CD14-positive monocyte (primary cell): ENCODE results near the gene VTN. TPM values are rescaled to one million over a fixed set of nuclear protein-coding genes. Genes with fewer than 3 reads are reported as not detected.

Experiments used
- DNase-seq, 3 donors: peaks; one replicate each; pipeline ENCODE4 v3.0.0-alpha.2; 2011 to 2022
- H2AFZ ChIP-seq: 2 replicates; pipeline ENCODE4 v1.6.0; 2012; ENCODE audit warnings: mild to moderate bottlenecking, low read depth, low read length, inconsistent platforms; ENCODE audit not compliant: insufficient read depth, poor library complexity, severe bottlenecking
- H3K27ac ChIP-seq, 2 donors: 1 replicate in 1 of 2; 2 replicates in 1 of 2; pipeline ENCODE4 v1.5.1; 2012 to 2013; ENCODE audit warnings: low read length in 2 of 2, control low read depth in 1 of 2, inconsistent platforms in 1 of 2, low read depth in 1 of 2, mild to moderate bottlenecking in 1 of 2
- H3K27me3 ChIP-seq, 2 donors: one replicate each; pipeline versions ENCODE4 v1.6.0 to v1.6.1; 2011 to 2013; ENCODE audit warnings: low read length in 2 of 2; ENCODE audit not compliant: control insufficient read depth in 2 of 2, insufficient read depth in 2 of 2
- H3K36me3 ChIP-seq, 2 donors: replicated peaks in 1 of 2; 1 replicate in 1 of 2; 2 replicates in 1 of 2; pipeline versions ENCODE4 v1.5.1 to v1.6.1; 2012 to 2013; ENCODE audit warnings: low read length in 2 of 2, control low read depth in 1 of 2, inconsistent platforms in 1 of 2, mild to moderate bottlenecking in 1 of 2; ENCODE audit not compliant: insufficient read depth in 2 of 2, control insufficient read depth in 1 of 2
- H3K4me1 ChIP-seq, 2 donors: 1 replicate in 1 of 2; 2 replicates in 1 of 2; pipeline versions ENCODE4 v1.5.1 to v1.6.1; 2012 to 2013; ENCODE audit warnings: low read length in 2 of 2, control low read depth in 1 of 2, inconsistent platforms in 1 of 2, mild to moderate bottlenecking in 1 of 2, moderate library complexity in 1 of 2; ENCODE audit not compliant: insufficient read depth in 2 of 2, control insufficient read depth in 1 of 2
- H3K4me2 ChIP-seq: replicated peaks from 2 replicates; pipeline ENCODE3; 2012; ENCODE audit warnings: low read length, moderate library complexity, mild to moderate bottlenecking; ENCODE audit not compliant: poor library complexity, severe bottlenecking; ENCODE audit errors: extremely low read depth
- H3K4me3 ChIP-seq, 3 experiments: fragments of 200-600 bp in 1 of 3; sonication (generic) in 1 of 3; replicated peaks in 1 of 3; 1 replicate in 2 of 3; 2 replicates in 1 of 3; pipeline ENCODE4 v1.5.1; 2011 to 2013; ENCODE audit warnings: low read length in 3 of 3, mild to moderate bottlenecking in 3 of 3, control low read depth in 2 of 3, low read depth in 2 of 3, inconsistent platforms in 1 of 3, moderate library complexity in 1 of 3
- H3K79me2 ChIP-seq: 2 replicates; pipeline ENCODE4 v1.6.0; 2012; ENCODE audit warnings: mild to moderate bottlenecking, control low read depth, inconsistent platforms, low read length, moderate library complexity; ENCODE audit not compliant: insufficient read depth
- H3K9ac ChIP-seq: 2 replicates; pipeline ENCODE4 v1.6.0; 2017; ENCODE audit warnings: low read length, mild to moderate bottlenecking; ENCODE audit not compliant: insufficient read depth, poor library complexity, severe bottlenecking
- H3K9me3 ChIP-seq, 2 donors: replicated peaks in 1 of 2; 1 replicate in 1 of 2; 2 replicates in 1 of 2; pipeline versions ENCODE4 v1.5.1 to v1.6.1; 2012 to 2013; ENCODE audit warnings: low read length in 2 of 2, control low read depth in 1 of 2; ENCODE audit not compliant: control insufficient read depth in 1 of 2, insufficient read depth in 1 of 2
- H4K20me1 ChIP-seq: 2 replicates; pipeline ENCODE4 v1.6.0; 2012; ENCODE audit warnings: mild to moderate bottlenecking, low read length, control low read depth, moderate library complexity; ENCODE audit not compliant: insufficient read depth
- H3K27ac Mint-ChIP-seq, 7 donors: one replicate each; pipeline ENCODE4 v1.8.0; 2020; ENCODE audit warnings: mild to moderate bottlenecking in 7 of 7, mixed read lengths in 7 of 7, moderate library complexity in 6 of 7, inconsistent platforms in 2 of 7
- H3K27me3 Mint-ChIP-seq, 3 donors: one replicate each; pipeline ENCODE4 v1.8.0; 2021 to 2022; ENCODE audit warnings: low read depth in 3 of 3, mild to moderate bottlenecking in 3 of 3, mixed read lengths in 3 of 3, moderate library complexity in 3 of 3, inconsistent platforms in 1 of 3
- H3K36me3 Mint-ChIP-seq, 2 donors: one replicate each; pipeline ENCODE4 v1.8.0; 2020; ENCODE audit warnings: mixed read lengths in 2 of 2, inconsistent platforms in 1 of 2, mild to moderate bottlenecking in 1 of 2
- H3K4me1 Mint-ChIP-seq: one replicate; pipeline ENCODE4 v1.8.0; 2020; ENCODE audit warnings: mild to moderate bottlenecking, mixed read lengths
- H3K4me3 Mint-ChIP-seq, 2 donors: one replicate each; pipeline ENCODE4 v1.8.0; 2020; ENCODE audit warnings: mild to moderate bottlenecking in 2 of 2, mixed read lengths in 2 of 2, moderate library complexity in 1 of 2
- H3K9me3 Mint-ChIP-seq, 7 donors: one replicate each; pipeline ENCODE4 v1.8.0; 2020 to 2022; ENCODE audit warnings: mixed read lengths in 7 of 7, mild to moderate bottlenecking in 6 of 7, moderate library complexity in 6 of 7, inconsistent platforms in 2 of 7
- WGBS: methylation state at CpG from one replicate; pipeline ENCODE4 v1.1.5; 2013; ENCODE audit warnings: missing lambda C conversion rate; ENCODE audit not compliant: insufficient coverage; 5-methylcytosine and 5-hydroxymethylcytosine counted together
- intact Hi-C, 2 donors: fragments of 100-400 bp; cut with micrococcal nuclease; formaldehyde crosslinking; loops; one replicate each; pipeline versions ENCODE4 v1.15.0 to v1.15.1; 2023
- polyA plus RNA-seq, 3 donors: library from polyadenylated mRNA; depleted of rRNA in 1 of 3; unstranded in 2 of 3; stranded (reverse) in 1 of 3; fragments of 300-500 nt in 2 of 3; fragments of >200 nt in 1 of 3; fragmentation: Illumina TruSeq in 2 of 3; gene quantifications; 1 replicate in 2 of 3; 2 replicates in 1 of 3; pipeline ENCODE4 v1.2.3, GENCODE V29; 2012 to 2021
- TF ChIP-seq, protein P1 (sequence below): fragments of 200-600 bp; IDR thresholded peaks from one replicate; pipeline ENCODE4 v1.8.0; 2022; ENCODE audit warnings: antibody characterized with exemption, mild to moderate bottlenecking

Gene VTN
- polyA plus RNA-seq, 3 donors: not detected

DNA sequence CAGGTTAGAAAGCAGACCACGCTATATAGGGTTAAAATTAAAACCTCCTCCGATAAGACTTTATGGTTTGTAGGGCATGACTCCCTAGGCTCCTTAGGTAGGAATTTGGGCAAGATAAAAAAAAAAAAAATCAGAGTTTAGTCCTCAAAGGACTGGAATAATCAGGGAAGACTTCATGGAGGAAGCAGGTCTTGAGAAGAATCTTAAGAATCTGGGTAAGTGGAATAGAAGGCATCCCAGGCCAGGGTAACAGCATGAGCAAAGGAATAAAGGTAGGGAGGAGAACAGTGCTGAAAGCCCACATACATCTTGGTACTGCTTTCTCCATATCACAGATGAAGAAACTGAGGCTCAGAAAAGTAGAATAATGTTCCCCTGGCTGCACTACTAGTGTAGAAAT is 20.5 kb upstream of the VTN start:
- Mint-ChIP-seq H3K36me3 (peaks cover 43 to 45% of the 10 kb centered on the region in 2 donors), H3K27ac (no peak overlapping the region), H3K4me1 (peaks cover 5% of the 10 kb centered on the region), H3K4me3 (no peak overlapping the region), H3K27me3 (peaks cover 0 to 3% (median 0%) of the 10 kb centered on the region in 3 donors), H3K9me3 (no peaks in the 10 kb centered on the region)
- Histone ChIP-seq H3K79me2 (no peaks in the 10 kb centered on the region), H4K20me1 (no peaks in the 10 kb centered on the region), H3K9me3 (no peaks in the 10 kb centered on the region), H2AFZ (no peak overlapping the region), H3K4me3 (no peak overlapping the region), H3K27ac (no peak overlapping the region), H3K36me3 (peaks cover 17 to 54% of the 10 kb centered on the region in 2 donors), H3K9ac (no peak overlapping the region), H3K4me1 (peaks cover under 1% of the 10 kb centered on the region in 2 donors), H3K4me2 (no peak overlapping the region), H3K27me3 (no peaks in the 10 kb centered on the region)
- DNase-seq: no peak
- intact Hi-C loops: no loop called here
- TF ChIP-seq, protein P1, sequence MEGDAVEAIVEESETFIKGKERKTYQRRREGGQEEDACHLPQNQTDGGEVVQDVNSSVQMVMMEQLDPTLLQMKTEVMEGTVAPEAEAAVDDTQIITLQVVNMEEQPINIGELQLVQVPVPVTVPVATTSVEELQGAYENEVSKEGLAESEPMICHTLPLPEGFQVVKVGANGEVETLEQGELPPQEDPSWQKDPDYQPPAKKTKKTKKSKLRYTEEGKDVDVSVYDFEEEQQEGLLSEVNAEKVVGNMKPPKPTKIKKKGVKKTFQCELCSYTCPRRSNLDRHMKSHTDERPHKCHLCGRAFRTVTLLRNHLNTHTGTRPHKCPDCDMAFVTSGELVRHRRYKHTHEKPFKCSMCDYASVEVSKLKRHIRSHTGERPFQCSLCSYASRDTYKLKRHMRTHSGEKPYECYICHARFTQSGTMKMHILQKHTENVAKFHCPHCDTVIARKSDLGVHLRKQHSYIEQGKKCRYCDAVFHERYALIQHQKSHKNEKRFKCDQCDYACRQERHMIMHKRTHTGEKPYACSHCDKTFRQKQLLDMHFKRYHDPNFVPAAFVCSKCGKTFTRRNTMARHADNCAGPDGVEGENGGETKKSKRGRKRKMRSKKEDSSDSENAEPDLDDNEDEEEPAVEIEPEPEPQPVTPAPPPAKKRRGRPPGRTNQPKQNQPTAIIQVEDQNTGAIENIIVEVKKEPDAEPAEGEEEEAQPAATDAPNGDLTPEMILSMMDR: no peak
- WGBS: 100% methylated on average over 1 of the region's 2 CpGs

DNA sequence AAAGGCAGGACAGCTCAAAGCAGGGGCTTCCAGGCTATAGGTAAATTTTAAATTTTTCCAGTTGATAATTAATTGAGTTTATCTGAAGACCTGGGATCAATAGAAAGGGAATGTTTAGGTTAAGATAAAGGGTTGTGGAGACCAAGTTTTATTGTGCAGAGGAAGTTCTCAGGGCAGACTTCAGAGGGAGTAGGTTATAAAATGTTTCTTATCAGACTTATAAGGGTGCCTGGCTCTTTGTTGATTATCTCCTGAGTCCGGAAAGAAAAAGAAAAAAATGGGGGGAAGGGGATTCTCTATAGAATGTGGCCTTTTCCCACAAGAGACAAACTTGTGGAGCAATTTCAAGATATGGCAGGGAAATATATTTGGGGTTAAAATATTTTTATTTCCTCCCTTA is 20.0 kb upstream of the VTN start:
- Histone ChIP-seq H3K27ac (no peak overlapping the region), H4K20me1 (no peaks in the 10 kb centered on the region), H3K27me3 (no peaks in the 10 kb centered on the region), H3K79me2 (no peaks in the 10 kb centered on the region), H3K4me3 (no peak overlapping the region), H3K4me1 (peaks cover 5% of the 10 kb centered on the region in 2 donors), H3K9ac (no peak overlapping the region), H3K36me3 (peaks cover 17 to 50% of the 10 kb centered on the region in 2 donors), H3K4me2 (no peak overlapping the region), H2AFZ (no peak overlapping the region), H3K9me3 (no peaks in the 10 kb centered on the region)
- H3K4me1 Mint-ChIP-seq: peaks cover 10% of the 10 kb centered on the region
- intact Hi-C loops: no loop called here
- H3K27ac Mint-ChIP-seq: no peak overlapping the region
- H3K27me3 Mint-ChIP-seq: peaks cover 0 to 4% (median 3%) of the 10 kb centered on the region in 3 donors
- peaks cover 41 to 43% of the 10 kb centered on the region in 2 donors for H3K36me3 Mint-ChIP-seq
- no peak for DNase-seq
- H3K9me3 Mint-ChIP-seq: no peaks in the 10 kb centered on the region
- no peak overlapping the region for H3K4me3 Mint-ChIP-seq
- TF ChIP-seq, protein P1: no peak
- no CpG with 5 or more reads among the region's 1 CpG for WGBS
